Measurements from ENCODE around the gene COQ4. TPM values are rescaled to one million over a fixed set of nuclear protein-coding genes. Genes with fewer than 3 reads are reported as not detected.

Gene COQ4
- total and polyA plus RNA-seq, 2 experiments from 2014 or later, result 35.3 to 37.0 TPM

DNA sequence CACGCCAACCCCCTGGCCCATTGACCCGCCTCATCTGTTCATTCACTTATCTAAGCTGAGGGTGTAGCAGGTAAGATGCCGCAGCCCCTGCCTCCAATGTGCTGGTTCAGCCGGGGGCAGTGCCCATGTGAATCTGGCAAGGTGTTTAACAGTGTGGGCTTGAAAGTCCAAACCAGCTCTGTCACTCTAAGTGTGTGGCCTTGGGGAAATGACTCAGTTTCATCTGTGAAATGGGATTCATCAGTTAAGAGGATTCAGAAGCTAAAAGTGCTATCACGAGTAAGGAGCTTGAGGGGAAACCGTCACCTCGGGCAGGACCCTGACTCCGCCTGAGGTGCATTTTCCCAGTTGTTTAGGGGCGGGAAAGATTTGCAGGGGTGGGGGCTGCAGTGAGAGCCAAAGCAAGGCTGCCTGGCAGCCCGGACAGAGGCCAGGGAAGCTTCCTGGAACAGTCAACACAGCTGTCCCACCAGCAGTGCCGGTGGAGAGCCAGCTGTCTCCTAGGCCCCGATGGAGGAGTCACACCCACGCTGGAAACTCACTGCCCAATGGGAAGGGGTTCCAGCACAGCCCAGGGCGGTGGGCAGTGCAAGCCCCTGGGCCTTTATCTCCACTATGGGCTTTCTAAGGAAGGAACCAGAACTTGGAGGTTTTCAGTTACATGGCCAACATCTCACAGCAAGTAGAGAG, 38.8 kb downstream of the COQ4 start (continued):
- TF ChIP-seq ZNF114 (CRISPR knock-in tag; IDR thresholded peaks at IDR 0.05) (no peak), CREB1 (CRISPR knock-in tag; IDR thresholded peaks at IDR 0.05; ENCODE audit: low read depth) (no peak)

DNA sequence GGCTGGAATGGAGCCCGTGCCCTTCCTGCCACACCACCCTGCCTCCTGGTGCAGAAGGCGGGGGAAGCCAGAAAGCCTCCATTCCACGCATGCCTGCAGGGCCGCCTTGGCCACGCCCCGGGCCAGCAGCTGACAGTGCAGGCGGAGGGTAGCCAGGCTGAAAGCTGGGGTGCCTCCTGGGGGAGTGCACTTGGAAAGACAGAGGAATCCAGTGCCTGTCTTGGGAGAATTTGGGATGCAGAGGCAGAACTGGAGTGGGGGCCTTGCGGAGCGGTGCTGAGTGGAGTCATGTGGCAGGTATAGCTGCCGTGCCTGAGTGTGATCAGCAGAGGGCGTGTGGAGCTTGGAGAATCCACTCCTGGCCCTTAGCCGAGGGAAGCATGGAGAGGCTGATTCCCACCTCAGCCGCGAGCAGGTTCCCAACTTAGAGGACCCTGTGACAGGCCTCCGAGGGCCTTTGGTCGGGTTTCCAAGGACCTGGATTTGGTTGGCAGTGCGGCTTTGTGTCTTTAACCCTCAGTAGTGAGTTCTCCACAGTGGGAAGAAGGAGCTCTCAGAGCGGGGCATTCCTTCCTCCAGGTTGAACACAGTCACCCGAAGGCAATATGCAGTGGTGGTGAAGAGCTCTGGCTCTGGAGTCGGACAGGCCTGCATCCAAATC, 39.5 kb downstream of the COQ4 start:
- H3K27ac Mint-ChIP-seq, result no peak overlapping the region
- Histone ChIP-seq H3K4me1 (ENCODE audit: insufficient read depth) (peaks cover 33% of the 10 kb centered on the region), H4K20me1 (replicated peaks; ENCODE audit: insufficient read depth) (peaks cover 5% of the 10 kb centered on the region; the same call in 1 of the 2 replicates), H3K4me2 (peak overlapping the region; percentile 73), H3K79me2 (replicated peaks; ENCODE audit: insufficient read depth) (no peaks in the 10 kb centered on the region), H2AFZ (no peak overlapping the region), H3K27ac (ENCODE audit: low read depth) (no peak overlapping the region), H3K36me3 (ENCODE audit: insufficient read depth) (no peaks in the 10 kb centered on the region), H3K4me3 (peak overlapping the region; percentile 36; the same call in 1 of the 2 replicates), H3K27me3 (ENCODE audit: insufficient read depth) (peaks cover 56% of the 10 kb centered on the region), H3F3A (replicated peaks; ENCODE audit: low read depth) (peaks cover 11% of the 10 kb centered on the region), H3K9me2 (ENCODE audit: insufficient read depth) (no peaks in the 10 kb centered on the region)
- peaks cover 6% of the 10 kb centered on the region; the same call in 2 of the 3 replicates for H3K9me3 Mint-ChIP-seq
- TF ChIP-seq ZNF114 (CRISPR knock-in tag; IDR thresholded peaks at IDR 0.05) (no peak), CTCF (conservative IDR thresholded peaks at IDR 0.05; ENCODE audit: low read depth in 2 of 2) (peak; percentile 82 to 96), POLR2AphosphoS5 (IDR thresholded peaks at IDR 0.05; ENCODE audit: low read depth) (no peak)
- H3K36me3 Mint-ChIP-seq (ENCODE audit: low read depth), result no peaks in the 10 kb centered on the region; the same call in 2 of the 3 replicates
- peaks cover 56% of the 10 kb centered on the region for H3K27me3 Mint-ChIP-seq (ENCODE audit: insufficient read depth, low read depth, poor library complexity)
- H3K4me3 Mint-ChIP-seq, result peak overlapping the region; percentile 30; the same call in 1 of the 3 replicates
- peak; percentile 93 for DNase-seq (ENCODE audit: low spot score)
- ATAC-seq, result peak; percentile 66
- peaks cover 28% of the 10 kb centered on the region for H3K4me1 Mint-ChIP-seq

GRCh38 chr9:128362774-128363173, 40.1 kb downstream of the COQ4 start:
- Mint-ChIP-seq H3K27ac (no peak overlapping the region), H3K27me3 (ENCODE audit: insufficient read depth, low read depth, poor library complexity) (peaks cover 62% of the 10 kb centered on the region), H3K9me3 (peaks cover 6% of the 10 kb centered on the region; the same call in 2 of the 3 replicates), H3K4me3 (no peak overlapping the region), H3K4me1 (peaks cover 28% of the 10 kb centered on the region), H3K36me3 (ENCODE audit: low read depth) (no peaks in the 10 kb centered on the region; the same call in 2 of the 3 replicates)
- DNase-seq (ENCODE audit: low spot score) (no peak), ATAC-seq (no peak)
- Histone ChIP-seq H3K4me3 (no peak overlapping the region; the same call in 1 of the 2 replicates), H3F3A (replicated peaks; ENCODE audit: low read depth) (peaks cover 11% of the 10 kb centered on the region), H3K9me2 (ENCODE audit: insufficient read depth) (no peaks in the 10 kb centered on the region), H3K4me1 (ENCODE audit: insufficient read depth) (peaks cover 33% of the 10 kb centered on the region), H3K4me2 (peak overlapping the region; percentile 48; the same call in 1 of the 2 replicates), H3K79me2 (replicated peaks; ENCODE audit: insufficient read depth) (no peaks in the 10 kb centered on the region), H4K20me1 (replicated peaks; ENCODE audit: insufficient read depth) (peaks cover 5% of the 10 kb centered on the region; the same call in 1 of the 2 replicates), H3K27me3 (ENCODE audit: insufficient read depth) (peaks cover 62% of the 10 kb centered on the region), H2AFZ (no peak overlapping the region), H3K27ac (ENCODE audit: low read depth) (no peak overlapping the region), H3K36me3 (ENCODE audit: insufficient read depth) (no peaks in the 10 kb centered on the region)
- TF ChIP-seq, protein P1, sequence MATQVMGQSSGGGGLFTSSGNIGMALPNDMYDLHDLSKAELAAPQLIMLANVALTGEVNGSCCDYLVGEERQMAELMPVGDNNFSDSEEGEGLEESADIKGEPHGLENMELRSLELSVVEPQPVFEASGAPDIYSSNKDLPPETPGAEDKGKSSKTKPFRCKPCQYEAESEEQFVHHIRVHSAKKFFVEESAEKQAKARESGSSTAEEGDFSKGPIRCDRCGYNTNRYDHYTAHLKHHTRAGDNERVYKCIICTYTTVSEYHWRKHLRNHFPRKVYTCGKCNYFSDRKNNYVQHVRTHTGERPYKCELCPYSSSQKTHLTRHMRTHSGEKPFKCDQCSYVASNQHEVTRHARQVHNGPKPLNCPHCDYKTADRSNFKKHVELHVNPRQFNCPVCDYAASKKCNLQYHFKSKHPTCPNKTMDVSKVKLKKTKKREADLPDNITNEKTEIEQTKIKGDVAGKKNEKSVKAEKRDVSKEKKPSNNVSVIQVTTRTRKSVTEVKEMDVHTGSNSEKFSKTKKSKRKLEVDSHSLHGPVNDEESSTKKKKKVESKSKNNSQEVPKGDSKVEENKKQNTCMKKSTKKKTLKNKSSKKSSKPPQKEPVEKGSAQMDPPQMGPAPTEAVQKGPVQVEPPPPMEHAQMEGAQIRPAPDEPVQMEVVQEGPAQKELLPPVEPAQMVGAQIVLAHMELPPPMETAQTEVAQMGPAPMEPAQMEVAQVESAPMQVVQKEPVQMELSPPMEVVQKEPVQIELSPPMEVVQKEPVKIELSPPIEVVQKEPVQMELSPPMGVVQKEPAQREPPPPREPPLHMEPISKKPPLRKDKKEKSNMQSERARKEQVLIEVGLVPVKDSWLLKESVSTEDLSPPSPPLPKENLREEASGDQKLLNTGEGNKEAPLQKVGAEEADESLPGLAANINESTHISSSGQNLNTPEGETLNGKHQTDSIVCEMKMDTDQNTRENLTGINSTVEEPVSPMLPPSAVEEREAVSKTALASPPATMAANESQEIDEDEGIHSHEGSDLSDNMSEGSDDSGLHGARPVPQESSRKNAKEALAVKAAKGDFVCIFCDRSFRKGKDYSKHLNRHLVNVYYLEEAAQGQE (IDR thresholded peaks at IDR 0.05; ENCODE audit: unreplicated experiment), result no peak
- TF ChIP-seq ZNF114 (CRISPR knock-in tag; IDR thresholded peaks at IDR 0.05) (no peak), JUNB (IDR thresholded peaks at IDR 0.05; ENCODE audit: unreplicated experiment) (no peak), EZH2phosphoT487 (IDR thresholded peaks at IDR 0.05; ENCODE audit: unreplicated experiment) (no peak), EZH2 (IDR thresholded peaks at IDR 0.05; ENCODE audit: low read depth, unreplicated experiment) (no peak), POLR2AphosphoS5 (IDR thresholded peaks at IDR 0.05; ENCODE audit: low read depth) (no peak), ZNF331 (CRISPR knock-in tag; IDR thresholded peaks at IDR 0.05; ENCODE audit: low read depth) (no peak), CREB1 (CRISPR knock-in tag; IDR thresholded peaks at IDR 0.05; ENCODE audit: low read depth) (no peak)
